ENCODE measurements around the gene LSM5. TPM values are rescaled to one million over a fixed set of nuclear protein-coding genes. Genes with fewer than 3 reads are reported as not detected.

The LSM5 gene
- total and polyA plus RNA-seq, 2 donors (not counting 1 experiment from before 2014, with no cell fraction given), result 23.0 to 45.8 TPM

GRCh38 chr7:32462977-32463376, 27.2 kb downstream of the LSM5 start:
- H3K36me3 ChIP-seq (ENCODE audit: control insufficient read depth, insufficient read depth, low read length), result no peaks in the 10 kb centered on the region

GRCh38 chr7:32462451-32462850, 27.7 kb downstream of the LSM5 start:
- Histone ChIP-seq H3K4me3 (replicated peaks in 1 of 4; ENCODE audit: control extremely low read depth in 1 of 4, insufficient read depth in 1 of 4, low read depth in 3 of 4, low read length in 4 of 4) (no peak overlapping the region), H3K4me2 (ENCODE audit: extremely low read depth, insufficient read depth, low read length) (no peak overlapping the region), H3K27ac (ENCODE audit: insufficient read depth, low read length) (no peak overlapping the region), H3K79me2 (ENCODE audit: control insufficient read depth, insufficient read depth, low read length) (no peaks in the 10 kb centered on the region), H4K20me1 (ENCODE audit: control insufficient read depth, extremely low read depth, insufficient read depth, low read length) (no peaks in the 10 kb centered on the region), H3K4me1 (ENCODE audit: control insufficient read depth, extremely low read depth, insufficient read depth, low read length) (no peaks in the 10 kb centered on the region), H3K9me3 (ENCODE audit: control insufficient read depth, insufficient read depth, low read depth, low read length) (no peaks in the 10 kb centered on the region), H3K27me3 (ENCODE audit: control insufficient read depth, insufficient read depth, low read length) (no peaks in the 10 kb centered on the region), H2AFZ (ENCODE audit: low read length) (no peak overlapping the region), H3K9ac (ENCODE audit: insufficient read depth, low read length) (no peak overlapping the region), H3K36me3 (ENCODE audit: control insufficient read depth, insufficient read depth, low read length) (no peaks in the 10 kb centered on the region)
- TF ChIP-seq CTCF (conservative IDR thresholded peaks at IDR 0.05 in 1 of 2, IDR thresholded peaks at IDR 0.05 in 1 of 2; ENCODE audit: low read depth in 1 of 2, low read length in 2 of 2) (no peak), EZH2 (IDR thresholded peaks at IDR 0.05; ENCODE audit: low read length, missing control alignments) (no peak)
- DNase-seq (ENCODE audit: low read depth in 2 of 2), result no peak

More at GRCh38 chr7:32462977-32463376, 27.2 kb downstream of the LSM5 start:
- no peak for DNase-seq (ENCODE audit: low read depth in 2 of 2)
- H3K4me2 ChIP-seq (ENCODE audit: extremely low read depth, insufficient read depth, low read length), result no peak overlapping the region
- H3K79me2 ChIP-seq (ENCODE audit: control insufficient read depth, insufficient read depth, low read length), result no peaks in the 10 kb centered on the region
- H4K20me1 ChIP-seq (ENCODE audit: control insufficient read depth, extremely low read depth, insufficient read depth, low read length), result no peaks in the 10 kb centered on the region
- no peak overlapping the region for H3K4me3 ChIP-seq (replicated peaks in 1 of 4; ENCODE audit: control extremely low read depth in 1 of 4, insufficient read depth in 1 of 4, low read depth in 3 of 4, low read length in 4 of 4)
- H3K27ac ChIP-seq (ENCODE audit: insufficient read depth, low read length), result no peak overlapping the region
- no peaks in the 10 kb centered on the region for H3K4me1 ChIP-seq (ENCODE audit: control insufficient read depth, extremely low read depth, insufficient read depth, low read length)
- H3K9me3 ChIP-seq (ENCODE audit: control insufficient read depth, insufficient read depth, low read depth, low read length), result no peaks in the 10 kb centered on the region
- TF ChIP-seq CTCF (conservative IDR thresholded peaks at IDR 0.05 in 1 of 2, IDR thresholded peaks at IDR 0.05 in 1 of 2; ENCODE audit: low read depth in 1 of 2, low read length in 2 of 2) (no peak), EZH2 (IDR thresholded peaks at IDR 0.05; ENCODE audit: low read length, missing control alignments) (no peak)
- no peak overlapping the region for H2AFZ ChIP-seq (ENCODE audit: low read length)
- no peak overlapping the region for H3K9ac ChIP-seq (ENCODE audit: insufficient read depth, low read length)
- no peaks in the 10 kb centered on the region for H3K27me3 ChIP-seq (ENCODE audit: control insufficient read depth, insufficient read depth, low read length)

- TF ChIP-seq EZH2 (IDR thresholded peaks at IDR 0.05; ENCODE audit: low read length, missing control alignments) (no peak), CTCF (conservative IDR thresholded peaks at IDR 0.05 in 1 of 2, IDR thresholded peaks at IDR 0.05 in 1 of 2; ENCODE audit: low read depth in 1 of 2, low read length in 2 of 2) (no peak)
- H4K20me1 ChIP-seq (ENCODE audit: control insufficient read depth, extremely low read depth, insufficient read depth, low read length), result no peaks in the 10 kb centered on the region
- H3K4me1 ChIP-seq (ENCODE audit: control insufficient read depth, extremely low read depth, insufficient read depth, low read length), result no peaks in the 10 kb centered on the region
- no peaks in the 10 kb centered on the region for H3K27me3 ChIP-seq (ENCODE audit: control insufficient read depth, insufficient read depth, low read length)
- H3K4me3 ChIP-seq (replicated peaks in 1 of 4; ENCODE audit: control extremely low read depth in 1 of 4, insufficient read depth in 1 of 4, low read depth in 3 of 4, low read length in 4 of 4), result no peak overlapping the region
- no peak overlapping the region for H3K27ac ChIP-seq (ENCODE audit: insufficient read depth, low read length)
- H3K9ac ChIP-seq (ENCODE audit: insufficient read depth, low read length), result no peak overlapping the region
- no peaks in the 10 kb centered on the region for H3K79me2 ChIP-seq (ENCODE audit: control insufficient read depth, insufficient read depth, low read length)
- no peaks in the 10 kb centered on the region for H3K9me3 ChIP-seq (ENCODE audit: control insufficient read depth, insufficient read depth, low read depth, low read length)
- H2AFZ ChIP-seq (ENCODE audit: low read length), result no peak overlapping the region
- no peak overlapping the region for H3K4me2 ChIP-seq (ENCODE audit: extremely low read depth, insufficient read depth, low read length)
- no peaks in the 10 kb centered on the region for H3K36me3 ChIP-seq (ENCODE audit: control insufficient read depth, insufficient read depth, low read length)
- no peak for DNase-seq (ENCODE audit: low read depth in 2 of 2)
These were observed 28.7 kb downstream of the LSM5 start for GRCh38 chr7:32461484-32461883.

All from fibroblast of lung (primary cell).